DND-41 (cell line): ENCODE measurements around the gene SLBP.

ENCODE experiments used
- CTCF ChIP-seq: IDR thresholded peaks from 2 replicates; pipeline ENCODE4 v1.5.1; 2012; ENCODE audit warnings: borderline replicate concordance, low read length, moderate library complexity, mild to moderate bottlenecking; ENCODE audit not compliant: poor library complexity, severe bottlenecking; ENCODE audit errors: extremely low read depth
- EZH2 ChIP-seq: IDR thresholded peaks from 3 replicates; pipeline ENCODE4 v1.6.1; 2012; ENCODE audit warnings: borderline replicate concordance, low read depth, mild to moderate bottlenecking, moderate library complexity, low read length, inconsistent platforms; ENCODE audit not compliant: severe bottlenecking

DNA sequence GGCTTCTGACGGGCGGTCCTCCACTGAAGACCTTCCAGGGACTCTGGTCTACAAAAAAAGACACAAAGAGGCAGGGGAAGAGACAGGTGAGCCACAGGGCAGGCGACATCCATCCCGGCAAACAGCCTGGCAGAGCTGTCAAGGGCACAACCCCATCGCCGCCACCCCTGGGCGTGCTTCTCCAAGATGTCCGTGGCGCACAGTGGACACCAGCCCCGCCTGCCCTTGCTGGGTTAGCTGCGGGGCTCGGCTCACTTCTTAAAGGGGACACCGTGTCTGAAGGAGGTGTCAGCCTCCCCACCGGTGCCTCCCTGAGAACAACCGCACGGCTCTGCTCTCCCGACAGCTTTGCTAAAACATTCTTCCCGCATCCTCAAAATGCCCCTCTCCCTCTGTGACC is 56.4 kb downstream of the SLBP start:
- TF ChIP-seq CTCF (no peak), EZH2 (no peak)
